GM12872 (cell line): ENCODE data around the gene KIAA2012.

Experiments used
- CTCF ChIP-seq: IDR thresholded peaks from 3 replicates; pipeline ENCODE4 v1.5.1; 2011; ENCODE audit warnings: low read depth, mild to moderate bottlenecking, low read length, moderate library complexity; ENCODE audit not compliant: insufficient read depth

The KIAA2012 gene

GRCh38 chr2:202101026-202101579 lies 28.0 kb downstream of the KIAA2012 start:
- TF ChIP-seq CTCF = no peak

GRCh38 chr2:202102425-202103000 lies 29.5 kb downstream of the KIAA2012 start:
- TF ChIP-seq CTCF = no peak

- TF ChIP-seq CTCF = peak; percentile 82
Measured at GRCh38 chr2:202104286-202104870, 31.3 kb downstream of the KIAA2012 start.

- no peak for TF ChIP-seq CTCF
Measured at GRCh38 chr2:202105025-202105424, 32.0 kb downstream of the KIAA2012 start.

- no peak for TF ChIP-seq CTCF
Measured at GRCh38 chr2:202108345-202108744, 35.3 kb downstream of the KIAA2012 start.

- TF ChIP-seq CTCF = no peak
Measured at GRCh38 chr2:202109139-202109736, 36.2 kb downstream of the KIAA2012 start.

GRCh38 chr2:202109737-202110184 lies 36.7 kb downstream of the KIAA2012 start:
- TF ChIP-seq CTCF = 0 out of 3 replicates have a peak, but pooled peaks have one; percentile 6
